NK-92 (cell line): ENCODE data around the gene VPS13C.

Experiments
- DNase-seq: peaks from one replicate; lab custom pipeline; 2025; ENCODE audit not compliant: unreplicated experiment; lab: John Stamatoyannopoulos, UW

Gene VPS13C

GRCh38 chr15:61820212-61820611 lies 240.0 kb downstream of the VPS13C start:
- DNase-seq: no peak

DNA sequence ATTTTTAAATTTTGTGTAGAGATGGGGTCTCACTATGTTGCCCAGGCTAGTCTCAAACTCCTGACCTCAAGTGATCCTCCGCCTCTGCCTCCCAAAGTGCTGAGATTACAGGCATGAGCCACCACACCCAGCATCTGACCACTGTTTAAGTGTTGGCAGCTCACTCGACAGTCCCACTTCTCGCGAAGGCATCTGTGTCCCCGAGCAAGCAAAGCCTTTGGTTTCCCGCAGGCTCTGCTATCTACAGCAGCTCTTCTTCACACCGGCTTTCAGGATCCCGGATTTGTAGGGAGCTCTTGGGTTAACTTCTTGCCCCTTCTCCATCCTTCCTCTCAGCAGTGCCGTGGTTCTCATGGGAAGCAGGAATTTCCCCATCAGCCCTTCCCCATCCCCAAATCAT lies 240.9 kb downstream of the VPS13C start:
- no peak for DNase-seq

GRCh38 chr15:61818801-61819200 lies 241.4 kb downstream of the VPS13C start:
- no peak for DNase-seq

- DNase-seq: no peak
Measured at GRCh38 chr15:61816856-61817255, 243.4 kb downstream of the VPS13C start.

- DNase-seq: no peak
Measured at GRCh38 chr15:61815356-61816083, 244.7 kb downstream of the VPS13C start.

- DNase-seq: no peak
Measured at GRCh38 chr15:61812476-61812875, 247.8 kb downstream of the VPS13C start.

- DNase-seq: no peak
Measured at GRCh38 chr15:61811952-61812351, 248.3 kb downstream of the VPS13C start.

DNA sequence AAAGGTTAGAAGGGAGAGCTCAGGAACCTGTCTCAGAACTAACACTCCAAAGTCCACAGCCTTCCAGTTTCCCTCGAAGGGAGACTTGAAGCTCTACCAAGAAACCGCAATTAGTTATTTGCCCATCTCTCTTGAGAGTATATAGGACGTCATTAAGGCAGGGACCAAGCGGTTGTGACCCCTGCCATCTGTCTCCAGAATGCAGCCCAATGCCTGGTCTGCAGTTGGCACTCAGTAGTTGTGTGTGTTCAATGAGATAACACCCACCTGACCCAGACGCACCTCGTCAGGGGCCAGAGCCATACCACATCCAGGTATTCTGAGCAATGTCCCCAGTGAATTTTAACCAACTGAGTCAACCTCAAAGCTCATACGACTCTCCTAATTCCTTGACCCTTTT lies 251.0 kb downstream of the VPS13C start:
- DNase-seq: no peak

DNA sequence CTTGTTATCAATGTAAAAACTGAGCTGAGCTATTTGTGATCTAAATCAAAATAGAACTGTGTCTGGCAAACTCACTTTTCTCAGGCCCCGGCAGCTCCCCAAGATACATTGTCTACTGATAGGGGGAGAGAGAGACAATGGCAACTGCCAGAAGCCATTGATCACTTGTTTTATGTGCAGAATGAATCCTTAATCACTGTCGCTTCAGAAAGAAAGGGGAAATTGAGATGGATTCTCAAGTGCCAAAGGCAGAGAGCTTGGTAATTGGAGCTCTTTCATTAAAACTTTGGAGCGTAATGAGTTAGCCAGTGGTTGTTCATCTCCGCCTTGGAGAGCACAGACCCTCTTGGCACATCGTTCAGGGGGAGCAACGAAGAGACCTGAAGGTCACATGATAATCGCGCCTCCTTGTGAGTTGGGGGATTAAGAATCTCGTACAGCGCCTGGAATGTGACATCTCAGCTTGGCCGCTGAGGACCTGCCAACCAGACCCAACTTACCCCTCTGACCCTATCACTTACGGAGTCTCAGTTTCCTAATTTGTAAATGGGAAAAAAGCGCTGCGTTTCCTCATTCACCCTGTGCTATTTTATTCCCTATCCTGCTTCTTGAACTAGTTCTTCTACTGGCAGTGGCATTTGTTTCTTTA lies 252.8 kb downstream of the VPS13C start:
- no peak for DNase-seq
